Breast epithelium (tissue), 4 donors: Measurements from ENCODE around the gene CACNA1H. TPM values are rescaled to one million over a fixed set of nuclear protein-coding genes. Genes with fewer than 3 reads are reported as not detected.

Experiments
- DNase-seq, 2 donors: peaks; one replicate each; pipeline ENCODE4 v3.0.0-alpha.2; 2019; ENCODE audit warnings: low spot score in 2 of 2
- H3K27ac ChIP-seq, 2 donors: fragments of 200-600 bp; sonication (generic) in 1 of 2; one replicate each; pipeline ENCODE4 v1.5.1; 2016 to 2019; ENCODE audit warnings: mild to moderate bottlenecking in 1 of 2
- H3K27me3 ChIP-seq, 2 donors: fragments of 200-600 bp; sonication (generic) in 1 of 2; one replicate each; pipeline versions ENCODE4 v1.5.1 to v1.6.0; 2017 to 2019; ENCODE audit warnings: control low read depth in 1 of 2, mild to moderate bottlenecking in 1 of 2
- H3K36me3 ChIP-seq: fragments of 200-600 bp; one replicate; pipeline ENCODE4 v1.5.1; 2019
- H3K4me1 ChIP-seq, 2 donors: fragments of 200-600 bp; sonication (generic); one replicate each; pipeline ENCODE4 v1.5.1; 2016 to 2019; ENCODE audit warnings: control low read depth in 1 of 2
- H3K4me3 ChIP-seq, 3 donors: fragments of 200-600 bp; sonication (generic); 1 replicate in 2 of 3; 2 replicates in 1 of 3; pipeline ENCODE4 v1.5.1; 2016 to 2019; ENCODE audit warnings: mild to moderate bottlenecking in 3 of 3, moderate library complexity in 2 of 3
- H3K9me3 ChIP-seq, 2 donors: fragments of 200-600 bp; sonication (generic) in 1 of 2; one replicate each; pipeline ENCODE4 v1.5.1; 2016 to 2019; ENCODE audit warnings: control low read depth in 1 of 2
- POLR2A ChIP-seq: fragments of 450-650 bp; IDR thresholded peaks from one replicate; pipeline ENCODE4 v1.6.1; 2016; ENCODE audit warnings: antibody characterized with exemption, mild to moderate bottlenecking, moderate library complexity
- POLR2AphosphoS5 ChIP-seq, 3 donors: sonication (generic); formaldehyde crosslinking; IDR thresholded peaks; one replicate each; pipeline ENCODE4 v1.6.1; 2017; ENCODE audit warnings: antibody characterized with exemption in 3 of 3
- intact Hi-C: fragments of 100-400 bp; cut with DNase I; formaldehyde crosslinking; loops from one replicate; pipeline ENCODE4 v1.15.1; 2023; ENCODE audit warnings: low total_unique reads
- total RNA-seq, 3 donors: library from RNA; depleted of rRNA; stranded (reverse); fragments of >200 nt; gene quantifications; one replicate each; pipeline ENCODE4 v1.1.0, GENCODE V29; 2016
- TF ChIP-seq, protein P1 (sequence below), 3 donors: fragments of 450-650 bp; IDR thresholded peaks; one replicate each; pipeline ENCODE4 v1.5.1; 2016 to 2017; ENCODE audit warnings: antibody characterized with exemption in 3 of 3, mild to moderate bottlenecking in 3 of 3, moderate library complexity in 3 of 3

CACNA1H gene
- total RNA-seq, 3 donors from 2014 or later, result 1.6 to 2.5 (median 2.2) TPM

- Histone ChIP-seq H3K36me3 (no peaks in the 10 kb centered on the region), H3K27ac (no peak overlapping the region), H3K27me3 (peaks cover 9 to 100% of the 10 kb centered on the region in 2 donors), H3K9me3 (no peaks in the 10 kb centered on the region), H3K4me3 (no peak overlapping the region), H3K4me1 (peaks cover 0 to 12% of the 10 kb centered on the region in 2 donors)
- intact Hi-C loops, result no loop called here
- TF ChIP-seq, protein P1, sequence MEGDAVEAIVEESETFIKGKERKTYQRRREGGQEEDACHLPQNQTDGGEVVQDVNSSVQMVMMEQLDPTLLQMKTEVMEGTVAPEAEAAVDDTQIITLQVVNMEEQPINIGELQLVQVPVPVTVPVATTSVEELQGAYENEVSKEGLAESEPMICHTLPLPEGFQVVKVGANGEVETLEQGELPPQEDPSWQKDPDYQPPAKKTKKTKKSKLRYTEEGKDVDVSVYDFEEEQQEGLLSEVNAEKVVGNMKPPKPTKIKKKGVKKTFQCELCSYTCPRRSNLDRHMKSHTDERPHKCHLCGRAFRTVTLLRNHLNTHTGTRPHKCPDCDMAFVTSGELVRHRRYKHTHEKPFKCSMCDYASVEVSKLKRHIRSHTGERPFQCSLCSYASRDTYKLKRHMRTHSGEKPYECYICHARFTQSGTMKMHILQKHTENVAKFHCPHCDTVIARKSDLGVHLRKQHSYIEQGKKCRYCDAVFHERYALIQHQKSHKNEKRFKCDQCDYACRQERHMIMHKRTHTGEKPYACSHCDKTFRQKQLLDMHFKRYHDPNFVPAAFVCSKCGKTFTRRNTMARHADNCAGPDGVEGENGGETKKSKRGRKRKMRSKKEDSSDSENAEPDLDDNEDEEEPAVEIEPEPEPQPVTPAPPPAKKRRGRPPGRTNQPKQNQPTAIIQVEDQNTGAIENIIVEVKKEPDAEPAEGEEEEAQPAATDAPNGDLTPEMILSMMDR (IDR thresholded peaks at IDR 0.05), result no peak
- TF ChIP-seq POLR2A (no peak), POLR2AphosphoS5 (IDR thresholded peaks at IDR 0.05) (no peak)
- DNase-seq, result no peak
These were observed 10.0 kb downstream of the CACNA1H start for GRCh38 chr16:1162701-1163566.

DNA sequence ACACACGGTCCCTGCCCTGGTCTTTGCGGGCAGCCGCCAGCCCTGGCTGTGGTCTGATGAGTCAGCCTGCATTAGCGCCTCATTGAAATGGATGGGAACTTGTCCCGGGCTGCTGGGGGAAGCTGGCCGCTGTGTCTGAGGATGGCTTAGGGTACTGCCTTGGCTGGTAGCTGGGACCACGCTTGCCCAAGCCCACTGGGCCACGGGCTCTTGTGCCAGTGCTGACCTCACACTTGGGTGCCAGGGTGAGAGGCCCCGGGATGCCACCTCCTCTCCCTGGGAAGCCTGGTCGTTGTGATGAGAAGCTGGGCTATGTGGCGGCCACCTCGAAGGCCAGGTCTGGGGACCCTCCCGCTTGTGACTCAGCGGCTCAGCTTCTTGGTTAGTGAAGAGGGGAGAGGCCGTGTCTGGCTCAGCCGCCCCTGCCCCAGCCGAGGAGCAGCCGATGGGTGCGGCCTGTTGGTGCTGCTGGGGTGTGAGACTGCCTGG lies 10.7 kb downstream of the CACNA1H start:
- TF ChIP-seq POLR2AphosphoS5 (IDR thresholded peaks at IDR 0.05) (no peak), POLR2A (no peak)
- TF ChIP-seq, protein P1 (IDR thresholded peaks at IDR 0.05), result no peak
- no peak overlapping the region for H3K27ac ChIP-seq
- H3K27me3 ChIP-seq, result peaks cover 9 to 100% of the 10 kb centered on the region in 2 donors
- DNase-seq, result no peak
- H3K36me3 ChIP-seq, result no peaks in the 10 kb centered on the region
- intact Hi-C loops, result no loop called here
- H3K4me1 ChIP-seq, result peaks cover 0 to 12% of the 10 kb centered on the region in 2 donors
- no peak overlapping the region for H3K4me3 ChIP-seq
- no peaks in the 10 kb centered on the region for H3K9me3 ChIP-seq

DNA sequence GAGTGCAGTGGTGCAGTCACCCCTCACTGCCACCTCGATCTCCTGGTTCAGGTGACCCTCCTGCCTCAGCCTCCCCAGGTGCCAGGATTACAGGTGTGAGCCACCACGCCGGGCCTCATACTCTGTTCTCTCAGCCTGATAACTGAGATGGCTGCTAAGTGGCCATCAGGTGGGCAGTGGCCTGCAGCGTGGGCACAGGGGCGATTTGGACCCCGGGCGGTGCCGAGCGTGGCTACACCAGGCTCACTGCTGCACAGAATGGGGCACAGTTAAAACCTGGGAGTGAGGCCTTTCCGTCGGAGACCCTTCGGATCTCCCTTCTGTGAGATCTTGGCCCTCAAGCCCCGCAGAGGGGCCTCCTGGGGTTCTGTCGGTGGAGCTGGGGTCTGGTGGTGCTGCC lies 11.5 kb downstream of the CACNA1H start:
- Histone ChIP-seq H3K9me3 (no peaks in the 10 kb centered on the region), H3K27me3 (peaks cover 4 to 100% of the 10 kb centered on the region in 2 donors), H3K27ac (no peak overlapping the region), H3K36me3 (no peaks in the 10 kb centered on the region), H3K4me3 (no peak overlapping the region), H3K4me1 (peaks cover 0 to 12% of the 10 kb centered on the region in 2 donors)
- TF ChIP-seq POLR2A (no peak), POLR2AphosphoS5 (IDR thresholded peaks at IDR 0.05) (no peak)
- TF ChIP-seq, protein P1 (IDR thresholded peaks at IDR 0.05), result no peak
- intact Hi-C loops, result no loop called here
- no peak for DNase-seq

GRCh38 chr16:1164975-1165374 lies 12.1 kb downstream of the CACNA1H start:
- no peaks in the 10 kb centered on the region for H3K36me3 ChIP-seq
- H3K27me3 ChIP-seq, result peaks cover 4 to 100% of the 10 kb centered on the region in 2 donors
- H3K4me1 ChIP-seq, result peaks cover 0 to 11% of the 10 kb centered on the region in 2 donors
- intact Hi-C loops, result no loop called here
- TF ChIP-seq POLR2AphosphoS5 (IDR thresholded peaks at IDR 0.05), result no peak
- TF ChIP-seq, protein P1 (IDR thresholded peaks at IDR 0.05), result no peak
- no peak for TF ChIP-seq POLR2A
- no peaks in the 10 kb centered on the region for H3K9me3 ChIP-seq
- no peak for DNase-seq
- no peak overlapping the region for H3K4me3 ChIP-seq
- H3K27ac ChIP-seq, result no peak overlapping the region

GRCh38 chr16:1165511-1165910 lies 12.6 kb downstream of the CACNA1H start:
- H3K27me3 ChIP-seq, result peaks cover 4 to 100% of the 10 kb centered on the region in 2 donors
- H3K36me3 ChIP-seq, result no peaks in the 10 kb centered on the region
- no peak for DNase-seq
- no peaks in the 10 kb centered on the region for H3K9me3 ChIP-seq
- peaks cover 0 to 5% of the 10 kb centered on the region in 2 donors for H3K4me1 ChIP-seq
- H3K4me3 ChIP-seq, result no peak overlapping the region
- intact Hi-C loops, result no loop called here
- no peak overlapping the region for H3K27ac ChIP-seq
- no peak for TF ChIP-seq POLR2A
- TF ChIP-seq, protein P1 (IDR thresholded peaks at IDR 0.05), result no peak
- TF ChIP-seq POLR2AphosphoS5 (IDR thresholded peaks at IDR 0.05), result no peak
